ENCODE data around the gene CMTM7.
"Not testable (repeated sequence)": the region's sequence is repeated elsewhere in the genome, so short reads cannot be mapped to it uniquely, and the experiment has no call there.

CMTM7 gene

GRCh38 chr3:32460817-32461496 lies 69.3 kb downstream of the CMTM7 start:
- not testable (repeated sequence) for DNase-seq

GRCh38 chr3:32462191-32462986 lies 70.7 kb downstream of the CMTM7 start:
- DNase-seq, result not testable (repeated sequence)

GRCh38 chr3:32463415-32463814 lies 71.8 kb downstream of the CMTM7 start:
- DNase-seq, result not testable (repeated sequence)

- DNase-seq, result not testable (repeated sequence)
Measured at GRCh38 chr3:32464726-32465125, 73.1 kb downstream of the CMTM7 start.

- DNase-seq, result not testable (repeated sequence)
Measured at GRCh38 chr3:32466808-32467207, 75.2 kb downstream of the CMTM7 start.

- DNase-seq, result no peak
Measured at GRCh38 chr3:32467333-32468070, 75.8 kb downstream of the CMTM7 start.

GRCh38 chr3:32469151-32469874 lies 77.7 kb downstream of the CMTM7 start:
- no peak for DNase-seq

GRCh38 chr3:32470362-32470761 lies 78.7 kb downstream of the CMTM7 start:
- no peak for DNase-seq

- DNase-seq, result no peak
Measured at GRCh38 chr3:32471246-32471645, 79.6 kb downstream of the CMTM7 start.

- not testable (repeated sequence) for DNase-seq
Measured at GRCh38 chr3:32472151-32472550, 80.5 kb downstream of the CMTM7 start.

GRCh38 chr3:32474201-32474600 lies 82.5 kb downstream of the CMTM7 start:
- DNase-seq, result no peak

GRCh38 chr3:32480604-32481003 lies 89.0 kb downstream of the CMTM7 start:
- no peak for DNase-seq

GRCh38 chr3:32481791-32482631 lies 90.4 kb downstream of the CMTM7 start:
- DNase-seq, result no peak

GRCh38 chr3:32482693-32483092 lies 91.0 kb downstream of the CMTM7 start:
- no peak for DNase-seq

GRCh38 chr3:32483772-32484171 lies 92.1 kb downstream of the CMTM7 start:
- DNase-seq, result no peak

GRCh38 chr3:32484436-32484835 lies 92.8 kb downstream of the CMTM7 start:
- no peak for DNase-seq

- no peak for DNase-seq
Measured at GRCh38 chr3:32487781-32488473, 96.3 kb downstream of the CMTM7 start.

- no peak for DNase-seq
Measured at GRCh38 chr3:32488474-32489008, 96.9 kb downstream of the CMTM7 start.

GRCh38 chr3:32492684-32493436 lies 101.2 kb downstream of the CMTM7 start:
- no peak for DNase-seq

All from NCI-H510A (cell line).